Ovary (tissue), 9 donors: ENCODE measurements around the gene CPTP. TPM values are rescaled to one million over a fixed set of nuclear protein-coding genes. Genes with fewer than 3 reads are reported as not detected.
A peak's percentile ranks its signal among the peaks of the same experiment; 100 is the strongest.

Source experiments
- DNase-seq, 5 donors: peaks; one replicate each; pipeline ENCODE4 v3.0.0-alpha.2; 2019 to 2020
- H3K27ac ChIP-seq, 2 donors: fragments of 200-600 bp; one replicate each; pipeline versions ENCODE4 v1.5.1 to v1.8.0; 2019 to 2022
- H3K27me3 ChIP-seq: fragments of 200-600 bp; one replicate; pipeline ENCODE4 v1.8.0; 2022
- H3K36me3 ChIP-seq: fragments of 200-600 bp; sonication (generic); one replicate; pipeline ENCODE4 v1.5.1; 2019
- H3K4me1 ChIP-seq: one replicate; pipeline ENCODE4 v1.8.1; 2013; ENCODE audit warnings: mild to moderate bottlenecking, moderate library complexity; ENCODE audit not compliant: insufficient read depth
- H3K4me3 ChIP-seq: fragments of 200-600 bp; sonication (generic); one replicate; pipeline ENCODE4 v1.5.1; 2017
- H3K9me3 ChIP-seq, 2 donors: fragments of 200-600 bp in 1 of 2; sonication (generic) in 1 of 2; one replicate each; pipeline versions ENCODE4 v1.5.1 to v1.8.1; 2013 to 2019; ENCODE audit warnings: mild to moderate bottlenecking in 1 of 2, moderate library complexity in 1 of 2
- EP300 ChIP-seq: sonication (generic); formaldehyde crosslinking; IDR thresholded peaks from one replicate; pipeline ENCODE4 v1.6.1; 2017; ENCODE audit warnings: antibody characterized with exemption
- POLR2A ChIP-seq: fragments of 450-650 bp; IDR thresholded peaks from one replicate; pipeline ENCODE4 v1.6.1; 2017; ENCODE audit warnings: antibody characterized with exemption, mild to moderate bottlenecking, moderate library complexity
- WGBS, 3 donors: extraction: QIAGEN DNeasy Blood & Tissue Kit in 1 of 3; methylation state at CpG; one replicate each; pipeline versions ENCODE4 v1.1.5 to v1.1.7; 2013 to 2017; 5-methylcytosine and 5-hydroxymethylcytosine counted together
- intact Hi-C, 4 donors: fragments of 100-400 bp; cut with DNase I; formaldehyde crosslinking; loops; one replicate each; pipeline versions ENCODE4 v1.11.0 to v1.15.1; 2022 to 2023
- polyA plus RNA-seq, 2 donors: library from polyadenylated mRNA; stranded (reverse); fragments of 200-250 nt in 1 of 2; fragments of 350-450 nt in 1 of 2; fragmentation: Illumina TruSeq in 1 of 2; extraction: RNeasy Lipid Tissue Mini Kit (QIAGEN cat#74804) in 1 of 2; gene quantifications; one replicate each; pipeline ENCODE4 v1.2.3, GENCODE V29; 2013 to 2014
- total RNA-seq, 7 donors: library from RNA; depleted of rRNA in 2 of 7; stranded (reverse); fragments of >200 nt in 2 of 7; fragmentation: NEBNext Ultra II Directional in 3 of 7; extraction: Animal tissue kit (Norgen Biotek cat#: 25700) in 3 of 7; gene quantifications; one replicate each; pipeline versions ENCODE4 v1.1.0 to v1.2.4, GENCODE V29; 2016 to 2023
- TF ChIP-seq, protein P1 (sequence below), 3 donors: fragments of 450-650 bp in 2 of 3; fragments of 200-600 bp in 1 of 3; IDR thresholded peaks; one replicate each; pipeline versions ENCODE4 v1.5.1 to v1.8.0; 2016 to 2022; ENCODE audit warnings: antibody characterized with exemption in 3 of 3, mild to moderate bottlenecking in 1 of 3
- donor health status: DM: no; HTN: no; CAD: no; lungs with moderate emphysema.
- donor health status: DM: no; HTN: no; CAD: no.
- donor health status: Bipolar disorder and iron deficiency.
- donor health status: DM: yes; HTN: yes; CAD: no.
- donor health status: DM: no; HTN: no; CAD: no.
- donor health status: DM: yes; HTN: yes; CAD: no.

The CPTP gene
- total and polyA plus RNA-seq, 9 donors: 2.4 to 21.0 (median 14.8) TPM

DNA sequence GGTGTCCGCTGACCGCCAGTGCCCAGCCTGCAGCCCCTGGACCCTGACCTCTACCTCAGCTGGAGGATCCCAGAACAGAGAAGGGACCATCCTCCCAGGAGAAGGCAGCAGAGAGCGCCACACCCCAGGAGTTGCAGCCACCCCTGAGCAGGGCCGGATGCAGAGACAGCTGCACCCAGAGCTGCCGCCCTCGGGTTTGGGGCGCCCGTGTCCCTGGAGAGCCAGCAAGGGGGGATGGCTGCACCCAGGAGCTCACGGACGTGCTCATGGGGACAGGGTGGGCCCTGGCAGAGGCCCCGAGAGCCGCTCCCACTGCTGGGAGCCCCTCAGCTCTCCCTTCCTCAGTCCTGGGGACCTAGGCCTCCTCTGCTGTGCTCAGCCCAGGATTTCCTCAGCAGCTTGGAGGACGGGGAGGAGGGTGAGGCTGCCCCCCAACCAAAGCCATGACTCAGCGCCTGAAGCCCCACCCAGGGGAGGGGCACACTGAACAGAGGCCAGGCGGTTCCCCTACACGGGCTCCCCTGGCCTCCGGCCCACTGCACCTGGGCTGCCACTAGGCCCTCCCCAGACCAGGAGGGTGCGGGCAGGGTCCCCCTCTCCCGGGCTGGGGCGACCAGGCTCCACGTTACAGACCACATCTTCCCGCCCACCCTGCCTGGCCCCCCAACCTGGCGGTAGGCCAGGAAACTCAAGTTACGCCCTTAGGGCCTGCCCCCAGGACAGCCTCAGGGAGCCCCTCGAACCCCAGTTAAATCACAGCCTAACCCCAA, 19.1 kb upstream of the CPTP start:
- intact Hi-C loops: no loop called here
- WGBS, 3 donors: 26 to 31% (median 30%) methylated on average over 22 to 25 of the region's 25 CpGs
- peaks cover 32% of the 10 kb centered on the region for H3K4me1 ChIP-seq
- H3K4me3 ChIP-seq: peak overlapping the region; percentile 46
- H3K27ac ChIP-seq: peak overlapping the region; percentile 76 to 79
- no peaks in the 10 kb centered on the region for H3K36me3 ChIP-seq
- TF ChIP-seq EP300 (no peak), POLR2A (no peak)
- TF ChIP-seq, protein P1, sequence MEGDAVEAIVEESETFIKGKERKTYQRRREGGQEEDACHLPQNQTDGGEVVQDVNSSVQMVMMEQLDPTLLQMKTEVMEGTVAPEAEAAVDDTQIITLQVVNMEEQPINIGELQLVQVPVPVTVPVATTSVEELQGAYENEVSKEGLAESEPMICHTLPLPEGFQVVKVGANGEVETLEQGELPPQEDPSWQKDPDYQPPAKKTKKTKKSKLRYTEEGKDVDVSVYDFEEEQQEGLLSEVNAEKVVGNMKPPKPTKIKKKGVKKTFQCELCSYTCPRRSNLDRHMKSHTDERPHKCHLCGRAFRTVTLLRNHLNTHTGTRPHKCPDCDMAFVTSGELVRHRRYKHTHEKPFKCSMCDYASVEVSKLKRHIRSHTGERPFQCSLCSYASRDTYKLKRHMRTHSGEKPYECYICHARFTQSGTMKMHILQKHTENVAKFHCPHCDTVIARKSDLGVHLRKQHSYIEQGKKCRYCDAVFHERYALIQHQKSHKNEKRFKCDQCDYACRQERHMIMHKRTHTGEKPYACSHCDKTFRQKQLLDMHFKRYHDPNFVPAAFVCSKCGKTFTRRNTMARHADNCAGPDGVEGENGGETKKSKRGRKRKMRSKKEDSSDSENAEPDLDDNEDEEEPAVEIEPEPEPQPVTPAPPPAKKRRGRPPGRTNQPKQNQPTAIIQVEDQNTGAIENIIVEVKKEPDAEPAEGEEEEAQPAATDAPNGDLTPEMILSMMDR (IDR thresholded peaks at IDR 0.05): no peak
- H3K27me3 ChIP-seq: no peaks in the 10 kb centered on the region
- H3K9me3 ChIP-seq: no peaks in the 10 kb centered on the region
- DNase-seq: peak; percentile 75 to 81 (median 79)

DNA sequence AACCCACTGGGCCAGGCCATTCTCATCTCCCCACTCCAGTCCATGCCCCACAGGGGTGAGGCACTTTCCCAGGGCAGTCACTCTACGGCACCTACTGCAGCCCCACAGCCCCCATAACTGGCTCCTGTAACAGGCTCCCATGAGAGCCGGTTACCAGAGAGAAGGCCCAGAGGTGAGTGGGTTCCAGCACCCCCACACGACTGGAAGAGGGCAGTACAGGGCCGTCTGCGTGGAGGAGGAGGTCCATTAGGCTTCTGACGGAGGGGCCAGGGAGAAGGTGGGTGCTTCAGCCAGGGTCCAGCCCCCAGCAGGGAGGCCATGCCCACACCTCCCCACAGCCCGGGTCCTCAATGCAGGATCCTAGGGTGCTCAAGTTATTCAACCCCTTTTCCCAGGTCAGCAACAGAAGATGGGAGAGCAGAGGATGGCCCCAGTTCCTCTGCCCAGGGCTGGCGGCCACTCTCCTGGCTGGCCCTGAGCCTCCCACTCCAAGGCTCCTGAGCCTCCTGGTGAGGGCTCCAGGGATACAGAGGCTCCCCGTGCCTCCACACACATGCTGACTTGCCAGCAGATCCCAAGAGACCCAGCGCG, 18.4 kb upstream of the CPTP start:
- DNase-seq: no peak
- H3K4me3 ChIP-seq: peak overlapping the region; percentile 46
- WGBS, 3 donors: 33 to 39% (median 39%) methylated on average over 10 to 11 of the region's 11 CpGs
- intact Hi-C loops: no loop called here
- no peaks in the 10 kb centered on the region for H3K36me3 ChIP-seq
- H3K4me1 ChIP-seq: peaks cover 32% of the 10 kb centered on the region
- H3K9me3 ChIP-seq: no peaks in the 10 kb centered on the region
- no peak for TF ChIP-seq EP300
- TF ChIP-seq, protein P1 (IDR thresholded peaks at IDR 0.05): no peak
- no peak for TF ChIP-seq POLR2A
- peak overlapping the region in 1 of 2 donors; percentile 76 for H3K27ac ChIP-seq
- no peaks in the 10 kb centered on the region for H3K27me3 ChIP-seq

DNA sequence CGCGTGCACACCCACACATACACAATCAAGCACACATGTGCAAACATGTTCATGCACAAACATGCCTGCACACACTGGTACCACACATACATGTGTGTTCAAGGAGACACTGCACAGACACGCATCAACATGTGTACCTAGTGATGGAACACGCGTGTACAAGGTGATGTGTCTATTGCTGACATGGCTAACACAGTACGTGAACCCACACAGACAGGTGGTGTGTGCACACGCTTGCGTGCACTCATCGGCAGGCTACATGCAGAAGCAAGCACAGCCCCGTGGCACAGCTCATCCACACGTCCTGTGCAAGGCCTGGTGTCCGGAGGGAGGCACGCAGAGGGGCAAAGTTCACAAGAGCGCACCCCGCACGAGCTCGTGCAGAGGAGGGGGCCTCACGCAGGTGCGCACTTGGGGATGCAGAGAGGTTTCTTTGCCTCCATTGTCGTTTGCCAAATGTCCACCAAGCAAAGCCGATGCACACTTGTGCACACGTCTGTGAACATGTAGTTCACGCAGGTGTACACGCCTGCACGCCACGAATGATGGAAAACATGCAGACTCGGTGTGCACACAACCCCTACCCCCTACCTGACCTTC, 17.8 kb upstream of the CPTP start:
- H3K36me3 ChIP-seq: no peaks in the 10 kb centered on the region
- peak overlapping the region in 1 of 2 donors; percentile 67 for H3K27ac ChIP-seq
- TF ChIP-seq POLR2A (no peak), EP300 (no peak)
- TF ChIP-seq, protein P1 (IDR thresholded peaks at IDR 0.05): no peak
- H3K4me1 ChIP-seq: peaks cover 32% of the 10 kb centered on the region
- no peaks in the 10 kb centered on the region for H3K9me3 ChIP-seq
- H3K27me3 ChIP-seq: no peaks in the 10 kb centered on the region
- DNase-seq: no peak
- 25 to 31% (median 26%) methylated on average over 27 of the region's 27 CpGs for WGBS, 3 donors
- intact Hi-C loops: no loop called here
- peak overlapping the region; percentile 68 for H3K4me3 ChIP-seq

- peak overlapping the region; percentile 67 to 91 for H3K27ac ChIP-seq
- 1 to 3% (median 2%) methylated on average over 33 to 83 of the region's 83 CpGs for WGBS, 3 donors
- H3K36me3 ChIP-seq: no peaks in the 10 kb centered on the region
- H3K9me3 ChIP-seq: no peaks in the 10 kb centered on the region
- intact Hi-C loops: no loop called here
- H3K4me3 ChIP-seq: peak overlapping the region; percentile 68
- TF ChIP-seq POLR2A (no peak), EP300 (no peak)
- TF ChIP-seq, protein P1 (IDR thresholded peaks at IDR 0.05): no peak
- H3K4me1 ChIP-seq: peaks cover 32% of the 10 kb centered on the region
- peak in 2 of 5 donors; percentile 68 to 72 for DNase-seq
- H3K27me3 ChIP-seq: no peaks in the 10 kb centered on the region
These were observed 17.2 kb upstream of the CPTP start for GRCh38 chr1:1307261-1307922.
